A549 (cell line): Measurements from ENCODE around the gene CSAD. TPM values are rescaled to one million over a fixed set of nuclear protein-coding genes. Genes with fewer than 3 reads are reported as not detected.
A peak's percentile ranks its signal among the peaks of the same experiment; 100 is the strongest.

ENCODE experiments used
- ATAC-seq, 2 experiments: fragments of 200-7000 bp in 1 of 2; fragments of >200 bp in 1 of 2; cut with Nextera tagmentation in 1 of 2; cut with Tn5 transposase in 1 of 2; 3 replicates each; pipeline versions ENCODE4 v1.8.0 to v1.9.1; 2018 to 2020; ENCODE audit warnings: mild to moderate bottlenecking in 1 of 2, moderate library complexity in 1 of 2
- CTCF ChIA-PET: fragments of 300-600 bp; sonication (Branson Sonifier 250); formaldehyde crosslinking; extraction: SDS; loops from one replicate; lab custom pipeline; 2021; ENCODE audit warnings: antibody characterized with exemption, inconsistent platforms; lab: Yijun Ruan, JAX
- POLR2A ChIA-PET: fragments of 350-600 bp; formaldehyde crosslinking; extraction: SDS; loops from one replicate; lab custom pipeline; 2021; ENCODE audit warnings: antibody characterized with exemption, inconsistent platforms; lab: Yijun Ruan, JAX
- DNase-seq, 2 experiments: peaks; one replicate each; pipeline versions ENCODE4 v3.0.0 to v3.0.0-alpha.2; 2011 to 2016; ENCODE audit warnings: low read depth in 1 of 2, low spot score in 1 of 2
- FAIRE-seq: peaks from 2 replicates; lab custom pipeline; 2011; peaks lifted over from hg19 to GRCh38; lab: Jason Lieb, UNC
- H3K27ac ChIP-seq, 2 experiments: fragments of >200 bp; sonication (Bioruptor Twin); formaldehyde crosslinking; 3 replicates each; pipeline ENCODE4 v1.5.1; 2016 to 2017
- H3K4me1 ChIP-seq: fragments of >200 bp; sonication (Bioruptor Twin); formaldehyde crosslinking; 3 replicates; pipeline ENCODE4 v1.6.1; 2016
- H3K4me2 ChIP-seq: fragments of >200 bp; sonication (Bioruptor Twin); formaldehyde crosslinking; 3 replicates; pipeline ENCODE4 v1.6.1; 2016
- H3K4me3 ChIP-seq: fragments of >200 bp; sonication (Bioruptor Twin); formaldehyde crosslinking; 3 replicates; pipeline ENCODE4 v1.5.1; 2016
- H3K9me3 ChIP-seq: fragments of >200 bp; sonication (Bioruptor Twin); formaldehyde crosslinking; 3 replicates; pipeline ENCODE4 v1.6.1; 2016
- ATOH8 ChIP-seq: fragments of 250-450 bp; sonication (Bioruptor Pico); IDR thresholded peaks from 2 replicates; pipeline ENCODE4 v1.5.0; 2020; ENCODE audit warnings: low read depth, mild to moderate bottlenecking, moderate library complexity
- CBX8 ChIP-seq: fragments of 200-600 bp; sonication (generic); IDR thresholded peaks from 2 replicates; pipeline ENCODE4 v1.6.1; 2016
- EHMT2 ChIP-seq: fragments of 200-600 bp; sonication (generic); IDR thresholded peaks from 2 replicates; pipeline ENCODE4 v1.6.1; 2016; ENCODE audit warnings: antibody characterized with exemption, low read depth, mild to moderate bottlenecking, moderate library complexity
- HDAC2 ChIP-seq: fragments of 200-600 bp; sonication (generic); IDR thresholded peaks from 2 replicates; pipeline ENCODE4 v1.6.1; 2016
- HES2 ChIP-seq: fragments of >200 bp; sonication (Bioruptor Twin); formaldehyde crosslinking; IDR thresholded peaks from 2 replicates; pipeline ENCODE4 v1.6.1; 2016
- HEYL ChIP-seq: fragments of 250-450 bp; sonication (Bioruptor Pico); IDR thresholded peaks from 2 replicates; pipeline ENCODE4 v1.8.0; 2021; ENCODE audit warnings: mild to moderate bottlenecking, moderate library complexity
- HOXA7 ChIP-seq: fragments of 250-450 bp; sonication (Bioruptor Pico); IDR thresholded peaks from 2 replicates; pipeline ENCODE4 v1.5.0; 2020; ENCODE audit warnings: mild to moderate bottlenecking, moderate library complexity
- HOXB13 ChIP-seq: fragments of 250-450 bp; sonication (Bioruptor Pico); IDR thresholded peaks from 2 replicates; pipeline ENCODE4 v1.5.0; 2020; ENCODE audit warnings: low read depth, mild to moderate bottlenecking, moderate library complexity
- KDM1A ChIP-seq: fragments of 200-600 bp; sonication (generic); IDR thresholded peaks from 2 replicates; pipeline ENCODE4 v1.6.1; 2016; ENCODE audit warnings: low read depth, mild to moderate bottlenecking
- MAX ChIP-seq: IDR thresholded peaks from 2 replicates; pipeline ENCODE4 v1.6.1; 2012
- NFE2L2 ChIP-seq: fragments of 150-350 bp; conservative IDR thresholded peaks from 2 replicates; pipeline ENCODE4 v1.6.1; 2014; ENCODE audit warnings: low read length
- POLR2A ChIP-seq: IDR thresholded peaks from 2 replicates; pipeline ENCODE4 v1.6.1; 2012; ENCODE audit warnings: mild to moderate bottlenecking, low read length
- POLR2AphosphoS2 ChIP-seq: conservative IDR thresholded peaks from 2 replicates; pipeline ENCODE4 v1.6.1; 2012; ENCODE audit warnings: low read length, improper control_type of control experiment, inconsistent platforms
- RAD21 ChIP-seq, 2 experiments: fragments of >200 bp in 1 of 2; sonication (Bioruptor Twin) in 1 of 2; formaldehyde crosslinking in 1 of 2; IDR thresholded peaks in 1 of 2; conservative IDR thresholded peaks in 1 of 2; 2 replicates in 1 of 2; 3 replicates in 1 of 2; pipeline ENCODE4 v1.6.1; 2012 to 2018; ENCODE audit warnings: inconsistent platforms in 1 of 2
- SMC3 ChIP-seq: fragments of >200 bp; sonication (Bioruptor Twin); formaldehyde crosslinking; IDR thresholded peaks from 3 replicates; pipeline ENCODE4 v1.6.1; 2018; ENCODE audit warnings: inconsistent platforms
- TFCP2L1 ChIP-seq: fragments of 250-450 bp; sonication (Bioruptor Pico); IDR thresholded peaks from 2 replicates; pipeline ENCODE4 v1.5.0; 2021; ENCODE audit warnings: mild to moderate bottlenecking
- ZFP36 ChIP-seq: fragments of 450-650 bp; IDR thresholded peaks from 2 replicates; pipeline ENCODE4 v1.6.1; 2014; ENCODE audit warnings: borderline replicate concordance; ENCODE audit not compliant: partially characterized antibody
- ZNF302 ChIP-seq: fragments of 250-450 bp; sonication (Bioruptor Pico); IDR thresholded peaks from 2 replicates; pipeline ENCODE4 v1.9.0; 2021; ENCODE audit warnings: inconsistent platforms, mild to moderate bottlenecking, moderate library complexity
- ZSCAN20 ChIP-seq: fragments of 250-450 bp; sonication (Bioruptor Pico); IDR thresholded peaks from 2 replicates; pipeline ENCODE4 v1.8.0; 2022; ENCODE audit warnings: mild to moderate bottlenecking, moderate library complexity
- WGBS: methylation state at CpG from one replicate; pipeline ENCODE4 v1.1.6; 2017; ENCODE audit errors: missing lambda C conversion rate; 5-methylcytosine and 5-hydroxymethylcytosine counted together
- polyA plus RNA-seq, 4 experiments: library from polyadenylated mRNA; depleted of rRNA in 3 of 4; stranded (reverse); fragments of >200 nt; fragmentation: RNase III in 1 of 4; extraction: RNeasy Plus Mini Kit Qiagen cat#74134 plus additional on column Dnase treatment in 1 of 4; gene quantifications; 2 replicates in 3 of 4; 3 replicates in 1 of 4; pipeline ENCODE4 v1.2.3, GENCODE V29; 2011 to 2017
- TF ChIP-seq, protein P1 (sequence below): fragments of 150-350 bp; IDR thresholded peaks from 2 replicates; pipeline ENCODE4 v1.6.1; 2014; ENCODE audit warnings: low read depth, mild to moderate bottlenecking, low read length

The CSAD gene
- polyA plus RNA-seq, 2 of the 4 experiments (the other 2 are of a cell fraction) = 14.5 to 16.5 TPM

GRCh38 chr12:53219292-53219955 is 38.7 kb upstream of the CSAD start:
- peaks cover 56% of the 10 kb centered on the region for H3K4me1 ChIP-seq
- peak overlapping the region; percentile 61 for H3K4me3 ChIP-seq
- peak in 1 of 2 experiments; percentile 10; a peak in 3 of 6 replicates for ATAC-seq
- no peak for TF ChIP-seq EHMT2
- no peak for TF ChIP-seq ZSCAN20
- no peak for TF ChIP-seq HEYL (CRISPR knock-in tag)
- TF ChIP-seq MAX = peak; percentile 53
- TF ChIP-seq NFE2L2 = no peak
- TF ChIP-seq HES2 = no peak
- TF ChIP-seq HDAC2 = no peak
- no peak for TF ChIP-seq SMC3
- TF ChIP-seq KDM1A = no peak
- TF ChIP-seq ATOH8 = no peak
- no peak for TF ChIP-seq HOXA7 (CRISPR knock-in tag)
- 0 out of 2 replicates have a peak, but pooled peaks have one; percentile 17 for TF ChIP-seq POLR2A
- TF ChIP-seq, all 56 proteins: peak for 2
- Histone ChIP-seq H3K9me3 (no peaks in the 10 kb centered on the region), H3K4me2 (peak overlapping the region; percentile 97), H3K27ac (peak overlapping the region; percentile 98)
- DNase-seq = peak; percentile 51 to 61
- POLR2A ChIA-PET = interaction anchor here (0.5 to 2.2 kb wide), 9 partner anchors 22 to 203 kb away, joined by 3 to 15 read pairs (median 5); partner anchors contain the start of genes AAAS, CSAD, MYG1 and PFDN5
- no peak for FAIRE-seq
- 19% methylated on average over 27 of the region's 27 CpGs for WGBS
- CTCF ChIA-PET = interaction anchor here (0.9 to 33.2 kb wide), 11 partner anchors 9 to 154 kb away, joined by 3 to 1046 read pairs (median 7); partner anchors contain the start of genes AAAS, ESPL1, MYG1 and PFDN5

DNA sequence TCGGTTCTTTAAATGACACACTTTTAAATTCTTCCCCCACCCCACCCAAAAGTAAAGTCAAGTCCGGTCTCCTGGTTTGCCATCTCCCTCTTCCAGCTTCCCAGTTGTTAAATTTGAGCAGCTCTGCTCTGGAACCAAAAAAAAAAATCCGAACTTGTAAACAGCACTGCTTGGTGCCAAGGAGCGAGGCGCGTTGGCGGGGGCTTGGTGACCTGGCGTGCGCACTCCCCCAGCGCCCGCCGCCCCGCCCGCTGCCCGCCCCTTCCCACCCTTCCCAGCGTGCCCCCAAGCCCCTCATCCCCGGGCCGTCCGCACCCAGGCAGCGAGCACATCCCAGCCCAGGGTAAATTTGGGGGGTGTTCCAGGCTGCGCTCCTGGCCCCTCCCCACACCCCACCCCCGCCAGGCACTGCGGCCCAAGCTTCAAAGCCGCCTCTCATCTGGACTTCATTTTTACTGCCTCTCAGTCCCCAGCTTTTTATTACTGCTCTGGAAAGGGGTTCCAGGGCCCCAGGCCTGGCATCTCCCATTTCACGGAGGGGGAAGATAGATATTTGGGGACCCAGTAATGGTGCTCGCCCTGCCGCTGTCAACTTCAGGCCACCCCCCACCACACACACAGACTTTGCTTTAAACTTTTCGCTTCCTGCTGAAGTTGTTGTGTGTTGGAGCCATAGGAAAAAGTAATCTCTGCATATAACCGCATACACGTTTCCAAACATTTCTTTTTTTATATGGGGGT is 38.0 kb upstream of the CSAD start:
- DNase-seq (no peak), FAIRE-seq (no peak), ATAC-seq (no peak)
- Histone ChIP-seq H3K4me3 (peak overlapping the region; percentile 61), H3K27ac (peak overlapping the region; percentile 98), H3K4me2 (peak overlapping the region; percentile 97), H3K9me3 (no peaks in the 10 kb centered on the region), H3K4me1 (peaks cover 49% of the 10 kb centered on the region)
- POLR2A ChIA-PET = interaction anchor here (0.8 to 1.6 kb wide), 2 partner anchors 77 to 103 kb away, joined by 5 to 6 read pairs; partner anchors contain the start of genes AAAS and PFDN5
- TF ChIP-seq, protein P1, sequence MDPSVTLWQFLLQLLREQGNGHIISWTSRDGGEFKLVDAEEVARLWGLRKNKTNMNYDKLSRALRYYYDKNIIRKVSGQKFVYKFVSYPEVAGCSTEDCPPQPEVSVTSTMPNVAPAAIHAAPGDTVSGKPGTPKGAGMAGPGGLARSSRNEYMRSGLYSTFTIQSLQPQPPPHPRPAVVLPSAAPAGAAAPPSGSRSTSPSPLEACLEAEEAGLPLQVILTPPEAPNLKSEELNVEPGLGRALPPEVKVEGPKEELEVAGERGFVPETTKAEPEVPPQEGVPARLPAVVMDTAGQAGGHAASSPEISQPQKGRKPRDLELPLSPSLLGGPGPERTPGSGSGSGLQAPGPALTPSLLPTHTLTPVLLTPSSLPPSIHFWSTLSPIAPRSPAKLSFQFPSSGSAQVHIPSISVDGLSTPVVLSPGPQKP = no peak
- TF ChIP-seq MAX (no peak), ZFP36 (no peak), POLR2A (no peak), HEYL (CRISPR knock-in tag) (no peak), POLR2AphosphoS2 (no peak), EHMT2 (no peak), HES2 (no peak), TFCP2L1 (CRISPR knock-in tag) (no peak), ZSCAN20 (no peak), CBX8 (no peak), RAD21 (conservative IDR thresholded peaks at IDR 0.05 in 1 of 2, IDR thresholded peaks at IDR 0.05 in 1 of 2) (no peak), ZNF302 (CRISPR knock-in tag) (no peak), KDM1A (no peak), HOXB13 (CRISPR knock-in tag) (no peak)
- 83% methylated on average over 21 of the region's 30 CpGs for WGBS
- CTCF ChIA-PET = interaction anchor here (1.2 to 33.2 kb wide), 10 partner anchors 20 to 153 kb away, joined by 3 to 1046 read pairs (median 8); partner anchors contain the start of genes AAAS, ESPL1, MYG1 and PFDN5
